OCI-LY3 (cell line): ENCODE measurements around the gene VTA1.

Experiments
- EZH2phosphoT487 ChIP-seq: fragments of 200-600 bp; shearing (Covaris generic); IDR thresholded peaks from 2 replicates; pipeline ENCODE4 v1.6.1; 2018; ENCODE audit warnings: antibody characterized with exemption, mixed run types, low read depth
- TF ChIP-seq, protein P1 (sequence below): fragments of 200-600, 300-600 bp; sonication (generic); IDR thresholded peaks from 2 replicates; pipeline ENCODE4 v1.5.1; 2014; ENCODE audit warnings: antibody characterized with exemption, low read length, low read depth

DNA sequence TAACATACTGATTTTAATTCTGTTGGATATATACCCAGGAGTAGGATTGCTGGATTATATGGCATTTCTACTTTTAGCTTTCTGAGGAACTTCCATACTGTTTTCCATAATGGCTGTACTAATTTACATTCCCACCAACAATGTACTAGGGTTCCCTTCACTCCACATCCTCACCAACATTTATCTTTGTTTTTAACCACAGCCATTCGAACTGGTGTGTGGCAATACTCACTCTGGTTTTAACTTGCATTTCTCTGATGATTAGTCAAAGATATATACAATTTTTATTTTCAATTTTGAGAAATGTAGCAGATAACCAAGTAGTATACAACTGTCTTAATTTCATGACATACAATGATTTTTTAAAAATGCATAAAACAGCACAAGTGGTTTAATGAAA is 124.4 kb downstream of the VTA1 start:
- TF ChIP-seq, protein P1, sequence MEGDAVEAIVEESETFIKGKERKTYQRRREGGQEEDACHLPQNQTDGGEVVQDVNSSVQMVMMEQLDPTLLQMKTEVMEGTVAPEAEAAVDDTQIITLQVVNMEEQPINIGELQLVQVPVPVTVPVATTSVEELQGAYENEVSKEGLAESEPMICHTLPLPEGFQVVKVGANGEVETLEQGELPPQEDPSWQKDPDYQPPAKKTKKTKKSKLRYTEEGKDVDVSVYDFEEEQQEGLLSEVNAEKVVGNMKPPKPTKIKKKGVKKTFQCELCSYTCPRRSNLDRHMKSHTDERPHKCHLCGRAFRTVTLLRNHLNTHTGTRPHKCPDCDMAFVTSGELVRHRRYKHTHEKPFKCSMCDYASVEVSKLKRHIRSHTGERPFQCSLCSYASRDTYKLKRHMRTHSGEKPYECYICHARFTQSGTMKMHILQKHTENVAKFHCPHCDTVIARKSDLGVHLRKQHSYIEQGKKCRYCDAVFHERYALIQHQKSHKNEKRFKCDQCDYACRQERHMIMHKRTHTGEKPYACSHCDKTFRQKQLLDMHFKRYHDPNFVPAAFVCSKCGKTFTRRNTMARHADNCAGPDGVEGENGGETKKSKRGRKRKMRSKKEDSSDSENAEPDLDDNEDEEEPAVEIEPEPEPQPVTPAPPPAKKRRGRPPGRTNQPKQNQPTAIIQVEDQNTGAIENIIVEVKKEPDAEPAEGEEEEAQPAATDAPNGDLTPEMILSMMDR, result no peak
- no peak for TF ChIP-seq EZH2phosphoT487
